Neuron (in vitro differentiated cells): ENCODE measurements around the gene QRICH2.
"Not testable (repeated sequence)": the region's sequence is repeated elsewhere in the genome, so short reads cannot be mapped to it uniquely, and the experiment has no call there.

Experiments used
- H2AFZ ChIP-seq: one replicate; pipeline ENCODE4 v1.6.1; 2013; ENCODE audit warnings: low read depth, mild to moderate bottlenecking, inconsistent platforms, low read length, moderate library complexity
- H3K27me3 ChIP-seq: one replicate; pipeline ENCODE4 v1.6.1; 2013; ENCODE audit warnings: low read length; ENCODE audit not compliant: insufficient read depth
- H3K36me3 ChIP-seq: one replicate; pipeline ENCODE4 v1.6.1; 2013; ENCODE audit warnings: low read length; ENCODE audit not compliant: insufficient read depth
- H3K4me1 ChIP-seq: one replicate; pipeline ENCODE4 v1.6.1; 2013; ENCODE audit warnings: low read length; ENCODE audit not compliant: insufficient read depth
- H3K4me3 ChIP-seq: 2 replicates; pipeline ENCODE4 v1.5.1; 2013; ENCODE audit warnings: mild to moderate bottlenecking, low read length, moderate library complexity
- H3K9me3 ChIP-seq: one replicate; pipeline ENCODE4 v1.6.1; 2013; ENCODE audit warnings: low read length

Gene QRICH2

DNA sequence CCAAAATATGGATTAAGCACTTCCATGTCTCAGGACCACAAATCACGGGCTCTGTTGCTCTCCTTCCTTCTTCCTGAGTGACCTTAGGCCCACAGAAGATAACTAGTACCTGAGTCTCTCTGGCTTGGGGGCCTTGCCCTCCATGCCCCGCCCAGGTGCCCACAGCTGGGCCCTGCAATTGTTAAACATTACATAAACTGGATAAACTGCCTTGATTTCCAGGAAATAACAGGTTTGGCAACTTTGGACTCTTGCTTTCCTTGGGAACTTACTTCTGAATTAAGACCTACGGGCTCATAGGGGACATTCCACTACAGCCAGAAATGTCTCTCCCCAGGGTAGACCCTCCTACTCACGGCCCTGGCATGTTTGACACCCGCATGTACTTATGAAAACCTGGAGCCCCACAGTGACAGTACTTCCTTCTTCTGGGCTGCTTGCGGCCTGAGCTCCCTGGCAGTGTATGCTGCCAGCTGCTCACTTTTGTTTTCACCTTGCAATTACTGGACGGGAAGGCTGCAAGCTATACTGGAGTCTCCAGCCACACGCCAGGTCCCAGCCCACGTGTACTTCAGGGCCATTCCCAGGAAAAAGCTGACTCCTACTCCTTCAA lies 45.2 kb downstream of the QRICH2 start:
- Histone ChIP-seq H3K4me3 (no peak overlapping the region), H3K36me3 (peaks cover 2% of the 10 kb centered on the region), H3K27me3 (no peaks in the 10 kb centered on the region), H3K9me3 (no peaks in the 10 kb centered on the region), H3K4me1 (peaks cover 34% of the 10 kb centered on the region), H2AFZ (no peak overlapping the region)

- Histone ChIP-seq H3K9me3 (no peaks in the 10 kb centered on the region), H3K27me3 (no peaks in the 10 kb centered on the region), H3K4me1 (peaks cover 27% of the 10 kb centered on the region), H3K36me3 (no peaks in the 10 kb centered on the region), H3K4me3 (peak overlapping the region; percentile 14), H2AFZ (peak overlapping the region; percentile 33)
These were observed 46.5 kb downstream of the QRICH2 start for GRCh38 chr17:76261421-76262215.

DNA sequence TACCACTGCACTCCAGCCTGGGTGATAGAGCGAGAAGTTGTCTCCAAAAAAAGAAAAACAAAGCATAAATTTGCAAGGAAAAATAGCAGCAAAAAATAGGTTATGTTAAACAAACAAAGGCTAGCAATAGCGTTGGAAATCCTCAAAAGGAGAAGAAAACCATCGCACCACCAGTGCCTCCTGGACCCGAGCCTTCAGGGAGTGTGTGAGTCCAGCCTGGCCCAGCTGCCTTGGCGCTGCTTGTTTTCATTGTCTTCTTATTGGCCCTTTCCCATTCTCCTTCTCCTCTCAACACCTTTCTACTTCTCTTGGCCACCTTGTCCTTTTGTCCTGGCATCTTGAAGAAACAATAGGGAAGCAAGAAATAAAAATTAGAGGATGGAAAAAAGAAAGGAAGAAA lies 47.4 kb downstream of the QRICH2 start:
- Histone ChIP-seq H3K4me3 (no peak overlapping the region), H3K9me3 (no peaks in the 10 kb centered on the region), H3K36me3 (no peaks in the 10 kb centered on the region), H2AFZ (no peak overlapping the region), H3K27me3 (no peaks in the 10 kb centered on the region), H3K4me1 (peaks cover 24% of the 10 kb centered on the region)

- Histone ChIP-seq H3K9me3 (no peaks in the 10 kb centered on the region), H3K4me1 (peaks cover 24% of the 10 kb centered on the region), H2AFZ (no peak overlapping the region), H3K4me3 (no peak overlapping the region), H3K36me3 (no peaks in the 10 kb centered on the region), H3K27me3 (no peaks in the 10 kb centered on the region)
These were observed 47.9 kb downstream of the QRICH2 start for GRCh38 chr17:76260220-76260619.

- H3K4me1 ChIP-seq = peaks cover 13% of the 10 kb centered on the region
- H2AFZ ChIP-seq, H3K4me3 ChIP-seq, H3K27me3 ChIP-seq, H3K9me3 ChIP-seq, H3K36me3 ChIP-seq: not testable (repeated sequence)
These were observed 51.5 kb downstream of the QRICH2 start for GRCh38 chr17:76256430-76257050.

- peaks cover 11% of the 10 kb centered on the region for H3K4me1 ChIP-seq
- H3K27me3 ChIP-seq = no peaks in the 10 kb centered on the region
- no peak overlapping the region for H3K4me3 ChIP-seq
These were observed 52.2 kb downstream of the QRICH2 start for GRCh38 chr17:76255801-76256429.

DNA sequence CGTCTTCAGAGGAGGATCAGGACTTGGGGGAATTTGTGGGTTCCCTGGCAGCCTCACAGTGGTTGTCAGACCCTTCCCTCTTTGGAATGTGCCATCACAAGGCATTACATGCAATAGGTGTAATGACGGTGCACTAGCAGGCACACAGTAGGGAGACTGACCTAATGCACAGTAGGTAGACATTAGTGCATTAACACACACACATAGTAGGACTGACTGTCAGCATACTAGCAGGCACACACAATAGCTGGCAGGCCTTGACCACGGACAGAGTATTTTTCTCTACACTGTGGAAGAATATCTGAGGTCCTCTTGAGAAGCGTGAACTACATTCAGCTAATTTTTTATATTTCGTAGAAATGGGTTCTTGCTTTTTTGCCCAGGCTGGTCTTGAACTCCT lies 53.8 kb downstream of the QRICH2 start:
- no peak overlapping the region for H3K4me3 ChIP-seq
- H3K36me3 ChIP-seq = no peaks in the 10 kb centered on the region
- no peaks in the 10 kb centered on the region for H3K9me3 ChIP-seq
- no peak overlapping the region for H2AFZ ChIP-seq
- peaks cover 6% of the 10 kb centered on the region for H3K4me1 ChIP-seq
- no peaks in the 10 kb centered on the region for H3K27me3 ChIP-seq

More at GRCh38 chr17:76255801-76256429, 52.2 kb downstream of the QRICH2 start:
- Histone ChIP-seq H2AFZ (no peak overlapping the region), H3K9me3 (no peaks in the 10 kb centered on the region), H3K36me3 (no peaks in the 10 kb centered on the region)

DNA sequence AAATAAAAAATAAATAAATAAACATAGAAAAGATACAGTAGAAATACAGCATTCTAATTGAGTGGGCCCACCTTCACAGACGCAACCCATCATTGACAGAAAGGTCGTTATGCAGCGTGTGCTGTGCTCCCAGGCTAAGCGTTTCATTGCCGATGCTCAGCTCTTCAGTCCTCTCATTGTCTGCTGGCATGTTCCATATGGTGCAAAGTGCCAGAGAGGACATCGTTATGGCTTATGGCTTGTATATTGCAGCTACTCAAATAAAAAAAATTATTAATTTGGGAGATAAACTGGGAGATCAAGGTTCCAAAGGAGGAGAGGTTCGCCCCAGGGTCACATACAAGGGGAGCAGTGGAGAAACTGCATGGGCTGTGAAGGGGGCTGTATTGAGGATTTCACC lies 54.2 kb downstream of the QRICH2 start:
- Histone ChIP-seq H3K4me1 (peaks cover 4% of the 10 kb centered on the region), H3K27me3 (no peaks in the 10 kb centered on the region), H2AFZ (no peak overlapping the region), H3K4me3 (no peak overlapping the region), H3K36me3 (no peaks in the 10 kb centered on the region), H3K9me3 (no peaks in the 10 kb centered on the region)

- not testable (repeated sequence) for H3K4me3 ChIP-seq, H3K4me1 ChIP-seq, H2AFZ ChIP-seq, H3K36me3 ChIP-seq, H3K9me3 ChIP-seq, H3K27me3 ChIP-seq
These were observed 54.9 kb downstream of the QRICH2 start for GRCh38 chr17:76252967-76253766.

- no peaks in the 10 kb centered on the region for H3K9me3 ChIP-seq
- H2AFZ ChIP-seq = no peak overlapping the region
- no peaks in the 10 kb centered on the region for H3K36me3 ChIP-seq
- no peak overlapping the region for H3K4me3 ChIP-seq
- H3K27me3 ChIP-seq = no peaks in the 10 kb centered on the region
- peaks cover 4% of the 10 kb centered on the region for H3K4me1 ChIP-seq
These were observed 55.8 kb downstream of the QRICH2 start for GRCh38 chr17:76252040-76252954.

- H3K36me3 ChIP-seq = no peaks in the 10 kb centered on the region
- H3K4me3 ChIP-seq = no peak overlapping the region
- no peaks in the 10 kb centered on the region for H3K9me3 ChIP-seq
- H3K27me3 ChIP-seq = no peaks in the 10 kb centered on the region
- H2AFZ ChIP-seq = no peak overlapping the region
- H3K4me1 ChIP-seq = peaks cover 9% of the 10 kb centered on the region
These were observed 56.5 kb downstream of the QRICH2 start for GRCh38 chr17:76251478-76252039.

DNA sequence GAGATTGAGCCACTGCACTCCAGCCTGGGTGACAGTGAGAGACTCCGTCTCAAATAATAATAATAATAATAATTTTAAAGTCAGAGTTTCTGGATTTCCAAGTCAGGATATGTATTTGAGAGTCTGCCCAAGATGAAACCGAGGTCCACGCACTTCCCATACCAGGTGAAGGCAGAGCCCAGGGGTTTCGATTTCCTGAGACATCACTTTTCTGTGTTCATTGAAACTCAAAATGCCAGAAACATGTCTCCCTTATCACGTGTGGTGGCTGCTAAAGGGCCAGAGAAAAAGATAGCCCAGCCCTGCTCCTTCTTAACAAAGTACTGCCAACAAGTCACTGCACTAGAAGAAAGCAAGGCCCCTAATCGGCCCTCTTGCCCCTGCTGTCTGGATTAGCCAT lies 57.9 kb downstream of the QRICH2 start:
- H3K9me3 ChIP-seq = no peaks in the 10 kb centered on the region
- no peak overlapping the region for H2AFZ ChIP-seq
- H3K4me1 ChIP-seq = peaks cover 14% of the 10 kb centered on the region
- H3K36me3 ChIP-seq = no peaks in the 10 kb centered on the region
- no peak overlapping the region for H3K4me3 ChIP-seq
- no peaks in the 10 kb centered on the region for H3K27me3 ChIP-seq
